ENCODE data around the gene LIG4.
"Not testable (repeated sequence)": the region's sequence is repeated elsewhere in the genome, so short reads cannot be mapped to it uniquely, and the experiment has no call there.

LIG4 gene

DNA sequence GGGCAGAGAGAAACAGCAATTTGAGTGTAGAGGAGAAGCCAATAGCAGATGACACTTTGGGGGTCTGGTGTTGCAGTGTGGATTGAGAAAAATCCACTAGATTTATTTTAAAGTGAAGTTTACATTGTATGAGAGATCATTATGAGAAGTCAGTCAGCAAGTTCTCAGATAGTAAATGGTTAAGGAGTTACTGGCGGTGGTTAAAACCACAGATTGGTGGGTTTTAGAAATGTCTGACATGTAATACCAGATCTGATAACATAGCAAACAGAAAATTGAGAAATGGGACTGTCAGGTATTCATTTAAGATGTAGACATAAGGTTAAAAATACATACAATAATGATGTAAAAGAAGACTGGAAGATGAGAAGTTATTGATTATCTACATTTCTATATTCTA, 10.1 kb upstream of the LIG4 start:
- peak; percentile 35 for FAIRE-seq
- TF ChIP-seq, protein P1, sequence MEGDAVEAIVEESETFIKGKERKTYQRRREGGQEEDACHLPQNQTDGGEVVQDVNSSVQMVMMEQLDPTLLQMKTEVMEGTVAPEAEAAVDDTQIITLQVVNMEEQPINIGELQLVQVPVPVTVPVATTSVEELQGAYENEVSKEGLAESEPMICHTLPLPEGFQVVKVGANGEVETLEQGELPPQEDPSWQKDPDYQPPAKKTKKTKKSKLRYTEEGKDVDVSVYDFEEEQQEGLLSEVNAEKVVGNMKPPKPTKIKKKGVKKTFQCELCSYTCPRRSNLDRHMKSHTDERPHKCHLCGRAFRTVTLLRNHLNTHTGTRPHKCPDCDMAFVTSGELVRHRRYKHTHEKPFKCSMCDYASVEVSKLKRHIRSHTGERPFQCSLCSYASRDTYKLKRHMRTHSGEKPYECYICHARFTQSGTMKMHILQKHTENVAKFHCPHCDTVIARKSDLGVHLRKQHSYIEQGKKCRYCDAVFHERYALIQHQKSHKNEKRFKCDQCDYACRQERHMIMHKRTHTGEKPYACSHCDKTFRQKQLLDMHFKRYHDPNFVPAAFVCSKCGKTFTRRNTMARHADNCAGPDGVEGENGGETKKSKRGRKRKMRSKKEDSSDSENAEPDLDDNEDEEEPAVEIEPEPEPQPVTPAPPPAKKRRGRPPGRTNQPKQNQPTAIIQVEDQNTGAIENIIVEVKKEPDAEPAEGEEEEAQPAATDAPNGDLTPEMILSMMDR (IDR thresholded peaks at IDR 0.05; ENCODE audit: insufficient read depth, missing control alignments): no peak
- DNase-seq (ENCODE audit: insufficient read length, low spot score): no peak

DNA sequence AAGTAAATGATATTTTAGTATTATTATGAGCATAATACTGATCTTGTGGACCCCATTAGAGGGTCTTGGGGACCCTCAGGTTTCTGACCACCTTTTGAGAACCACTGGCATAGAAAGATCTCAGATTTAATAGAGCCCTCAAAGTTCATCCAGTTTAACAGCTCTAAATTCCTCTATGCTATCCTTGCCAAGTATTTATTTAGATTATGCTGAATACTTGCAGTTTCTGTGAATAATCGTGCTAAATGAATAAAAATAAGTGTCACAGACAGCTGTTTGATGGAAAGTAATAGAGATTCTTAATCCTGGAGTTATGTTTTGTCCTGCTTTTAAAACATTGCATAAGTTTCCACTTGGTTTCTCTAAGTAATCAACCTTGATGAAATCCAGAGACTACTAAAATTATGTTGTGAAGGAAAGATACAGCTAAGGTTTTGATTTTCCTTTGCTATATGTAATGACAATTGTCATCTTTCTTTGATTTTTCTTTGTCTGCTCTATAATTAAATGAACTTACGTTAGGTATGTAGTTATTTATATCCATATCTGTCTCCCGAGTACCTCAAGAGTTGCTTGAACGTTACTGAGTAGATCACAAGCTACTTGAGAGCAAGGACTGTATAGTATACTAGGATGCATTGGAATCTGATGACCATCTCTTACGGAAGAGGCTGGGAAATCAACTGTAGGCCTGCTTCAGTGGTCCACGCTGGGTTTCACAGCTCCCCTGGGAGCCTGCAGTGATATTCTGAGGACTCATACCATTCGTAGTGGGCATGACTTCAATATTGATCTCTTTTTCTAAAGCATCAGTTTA, 8.6 kb upstream of the LIG4 start:
- DNase-seq (ENCODE audit: insufficient read length, low spot score): no peak
- FAIRE-seq: no peak
- TF ChIP-seq, protein P1 (IDR thresholded peaks at IDR 0.05; ENCODE audit: insufficient read depth, missing control alignments): no peak

DNA sequence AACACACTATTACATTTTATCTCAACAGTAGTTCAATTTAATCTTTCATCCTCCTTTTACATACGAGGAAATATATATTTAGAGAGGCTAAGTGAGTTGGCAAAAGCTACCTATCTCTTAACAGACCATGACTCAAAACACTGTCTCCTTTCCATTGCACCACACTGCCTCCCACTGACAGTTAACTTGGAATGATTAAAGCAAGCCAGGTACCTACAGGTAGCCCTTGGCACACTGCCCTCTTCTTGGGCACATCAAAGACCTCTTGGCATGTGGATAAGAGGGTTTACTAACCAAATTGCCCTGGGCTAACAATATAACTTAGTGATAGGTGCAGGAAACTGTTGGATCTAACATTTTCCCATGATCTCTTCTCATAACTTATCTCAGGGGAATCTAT, 4.7 kb upstream of the LIG4 start:
- DNase-seq (ENCODE audit: insufficient read length, low spot score) (no peak), FAIRE-seq (no peak)
- TF ChIP-seq, protein P1 (IDR thresholded peaks at IDR 0.05; ENCODE audit: insufficient read depth, missing control alignments): no peak

DNA sequence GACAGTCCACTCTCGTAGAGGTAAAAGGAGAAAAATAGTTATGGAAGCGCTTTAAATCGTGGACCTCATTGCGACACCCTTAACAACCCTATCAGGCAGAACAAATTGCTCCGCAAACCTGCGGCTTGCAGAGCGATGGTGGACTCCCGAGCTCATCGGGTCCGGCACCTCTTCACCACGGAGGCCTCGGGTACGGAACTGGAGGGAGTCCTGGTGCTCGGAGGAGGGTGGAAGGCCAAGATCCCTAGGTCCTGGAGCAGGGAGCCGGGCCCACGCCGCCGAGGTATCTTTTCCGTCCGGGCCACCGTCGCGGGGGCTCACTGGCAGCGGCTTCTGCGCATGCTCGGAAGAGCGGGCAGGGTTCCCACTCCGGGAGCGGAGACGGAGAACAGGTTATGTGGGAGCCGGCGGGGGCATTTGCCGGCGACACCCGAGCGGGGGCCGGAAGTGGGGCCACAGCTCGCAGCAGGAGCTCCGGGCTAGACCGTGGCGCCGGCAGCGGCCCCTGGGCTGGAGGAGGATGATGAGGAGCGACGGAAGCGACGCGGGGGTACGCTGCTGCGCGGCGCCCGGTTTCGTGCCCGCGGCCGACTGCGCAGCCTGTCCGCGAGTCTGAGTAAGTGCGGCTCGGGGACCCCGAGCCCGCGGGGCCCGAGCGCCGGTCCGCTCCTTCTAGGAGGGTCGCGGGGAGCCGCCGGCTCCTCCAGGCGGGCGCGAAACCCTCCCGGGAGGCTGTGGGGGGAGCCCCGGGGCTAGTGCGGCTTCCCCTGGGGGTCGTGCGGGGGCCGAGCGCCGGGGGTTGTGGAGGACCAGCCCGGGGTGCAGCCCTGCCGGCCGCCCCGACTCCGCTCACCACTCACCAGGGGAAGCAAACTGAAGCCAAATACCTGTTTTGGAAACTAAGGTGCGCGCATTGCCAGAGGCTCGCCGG, 3.0 kb upstream of the LIG4 start, which contains the start of gene ABHD13:
ABHD13 (plus strand) TSS at position 349 of the 931 bp plus-strand sequence. CDS start 10,827 bp downstream, outside the sequence.
- TF ChIP-seq, protein P1 (IDR thresholded peaks at IDR 0.05; ENCODE audit: insufficient read depth, missing control alignments): no peak
- DNase-seq (ENCODE audit: insufficient read length, low spot score) (peak; percentile 72), FAIRE-seq (no peak)

DNA sequence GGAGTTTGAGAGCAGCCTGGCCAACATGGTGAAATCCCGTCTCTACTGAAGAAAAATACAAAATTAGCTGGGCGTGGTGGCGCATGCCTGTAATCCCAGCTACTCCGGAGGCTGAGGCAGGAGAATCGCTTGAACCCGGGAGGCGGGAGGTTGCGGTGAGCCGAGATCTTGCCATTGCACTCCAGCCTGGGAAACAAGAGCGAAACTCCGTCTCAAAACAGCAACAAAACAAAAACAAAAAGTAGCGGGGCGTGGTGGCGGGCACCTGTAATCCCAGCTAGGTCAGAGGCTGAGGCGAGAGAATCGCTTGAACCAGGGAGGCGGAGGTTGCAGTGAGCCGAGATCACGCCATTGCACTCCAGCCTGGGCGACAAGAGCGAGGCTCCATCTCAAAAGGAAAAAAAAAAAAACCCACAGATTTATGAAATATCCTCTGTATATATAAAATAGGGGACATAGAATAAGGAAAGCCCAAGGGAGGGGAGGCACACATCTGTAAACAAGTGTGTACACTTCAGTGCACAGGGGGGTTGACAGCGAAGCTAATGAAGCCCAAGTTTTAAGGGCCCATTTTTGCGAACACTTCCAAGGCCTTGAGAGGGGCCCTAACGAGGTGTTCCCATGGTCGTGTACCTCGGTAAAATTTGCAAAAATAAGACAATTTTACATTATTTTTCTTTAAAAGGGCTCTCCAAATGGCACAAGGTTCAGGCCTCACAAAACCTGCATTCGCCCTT, 2.1 kb upstream of the LIG4 start:
- not testable (repeated sequence) for DNase-seq (ENCODE audit: insufficient read length, low spot score); FAIRE-seq

DNA sequence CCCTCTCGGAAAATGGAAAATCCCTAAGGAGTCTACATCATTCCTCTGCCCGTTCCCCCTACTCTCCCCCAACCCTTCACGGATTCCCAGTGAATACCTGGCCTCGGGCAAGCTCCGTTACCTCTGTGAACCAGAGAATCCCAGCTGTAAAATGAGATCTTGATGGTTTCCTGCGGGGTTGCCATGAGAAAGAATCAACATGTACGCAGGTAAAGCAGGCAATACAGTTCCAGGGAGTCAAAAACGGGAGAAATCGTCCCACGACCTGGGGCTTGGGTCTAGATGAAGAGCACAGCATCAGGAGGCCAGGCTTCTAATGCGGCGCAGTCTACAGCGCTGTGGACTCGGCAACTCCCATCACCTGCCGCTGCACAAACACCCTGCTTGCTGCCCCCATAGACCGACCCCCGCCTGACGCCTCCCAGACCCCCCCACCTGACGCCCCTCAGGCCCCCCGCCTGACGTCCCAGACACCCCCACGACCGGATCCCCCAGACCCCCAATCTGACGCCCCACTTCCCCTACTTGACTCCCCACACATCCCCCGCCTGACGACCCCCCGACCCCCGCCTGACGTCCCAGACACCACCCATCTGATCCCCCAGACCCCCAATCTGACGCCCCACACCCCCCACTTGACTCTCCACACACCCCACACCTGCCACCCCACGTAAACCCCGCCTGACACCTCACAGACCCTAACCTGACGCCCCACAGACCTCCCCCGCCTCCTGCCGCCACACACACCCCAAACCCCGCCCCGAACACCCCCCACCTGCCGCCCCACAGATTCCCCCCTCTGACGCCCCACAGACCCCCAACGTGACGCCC, 680 bp downstream of the LIG4 start:
- DNase-seq (ENCODE audit: insufficient read length, low spot score) (no peak), FAIRE-seq (no peak)
- TF ChIP-seq, protein P1 (IDR thresholded peaks at IDR 0.05; ENCODE audit: insufficient read depth, missing control alignments): no peak
